ENCODE results near the gene CRMP1. TPM values are rescaled to one million over a fixed set of nuclear protein-coding genes. Genes with fewer than 3 reads are reported as not detected.

Gene CRMP1
- total RNA-seq, 2 donors from 2014 or later, result not detected

- peaks cover 3 to 11% of the 10 kb centered on the region in 2 donors for H3K9me3 Mint-ChIP-seq
- no peaks in the 10 kb centered on the region for H3K27me3 Mint-ChIP-seq (ENCODE audit: low read depth)
- ATAC-seq (replicated peaks in 1 of 2) (no peak), DNase-seq (no peak)
- no peaks in the 10 kb centered on the region for H3K4me1 Mint-ChIP-seq (ENCODE audit: low read depth)
- H3K27ac Mint-ChIP-seq, result no peak overlapping the region
- peaks cover 0 to 2% of the 10 kb centered on the region in 2 donors for H3K36me3 Mint-ChIP-seq (ENCODE audit: insufficient read depth in 2 of 2)
- no peak overlapping the region for H3K4me3 Mint-ChIP-seq
These were observed 19.7 kb upstream of the CRMP1 start for GRCh38 chr4:5912614-5913019.

GRCh38 chr4:5908876-5909427 lies 16.1 kb upstream of the CRMP1 start:
- ATAC-seq (replicated peaks in 1 of 2), result no peak
- peaks cover 2 to 3% of the 10 kb centered on the region in 2 donors for H3K36me3 Mint-ChIP-seq (ENCODE audit: insufficient read depth in 2 of 2)
- DNase-seq, result no peak
- no peak overlapping the region for H3K4me3 Mint-ChIP-seq
- no peak overlapping the region for H3K27ac Mint-ChIP-seq
- H3K4me1 Mint-ChIP-seq (ENCODE audit: low read depth), result no peaks in the 10 kb centered on the region
- H3K27me3 Mint-ChIP-seq (ENCODE audit: low read depth), result peaks cover 19% of the 10 kb centered on the region
- peaks cover 6 to 9% of the 10 kb centered on the region in 2 donors for H3K9me3 Mint-ChIP-seq

- Mint-ChIP-seq H3K27me3 (ENCODE audit: low read depth) (peaks cover 20% of the 10 kb centered on the region), H3K9me3 (peaks cover 4 to 13% of the 10 kb centered on the region in 2 donors), H3K4me1 (ENCODE audit: low read depth) (no peaks in the 10 kb centered on the region), H3K36me3 (ENCODE audit: insufficient read depth in 2 of 2) (peaks cover 0 to 3% of the 10 kb centered on the region in 2 donors), H3K27ac (no peak overlapping the region), H3K4me3 (no peak overlapping the region)
- DNase-seq (no peak), ATAC-seq (replicated peaks in 1 of 2) (no peak)
These were observed 13.3 kb upstream of the CRMP1 start for GRCh38 chr4:5906191-5906590.

GRCh38 chr4:5905714-5906113 lies 12.8 kb upstream of the CRMP1 start:
- no peak overlapping the region for H3K27ac Mint-ChIP-seq
- peaks cover 4 to 13% of the 10 kb centered on the region in 2 donors for H3K9me3 Mint-ChIP-seq
- DNase-seq (no peak), ATAC-seq (replicated peaks in 1 of 2) (no peak)
- H3K4me1 Mint-ChIP-seq (ENCODE audit: low read depth), result no peaks in the 10 kb centered on the region
- H3K36me3 Mint-ChIP-seq (ENCODE audit: insufficient read depth in 2 of 2), result peaks cover 0 to 3% of the 10 kb centered on the region in 2 donors
- no peak overlapping the region for H3K4me3 Mint-ChIP-seq
- peaks cover 20% of the 10 kb centered on the region for H3K27me3 Mint-ChIP-seq (ENCODE audit: low read depth)

- no peak for ATAC-seq (replicated peaks in 1 of 2)
- Mint-ChIP-seq H3K4me1 (ENCODE audit: low read depth) (no peaks in the 10 kb centered on the region), H3K36me3 (ENCODE audit: insufficient read depth in 2 of 2) (peaks cover 0 to 2% of the 10 kb centered on the region in 2 donors), H3K4me3 (no peak overlapping the region), H3K9me3 (peaks cover 3 to 5% of the 10 kb centered on the region in 2 donors), H3K27me3 (ENCODE audit: low read depth) (peaks cover 26% of the 10 kb centered on the region), H3K27ac (no peak overlapping the region)
- no peak for DNase-seq
These were observed 8.0 kb upstream of the CRMP1 start for GRCh38 chr4:5900844-5901243.

GRCh38 chr4:5899881-5900280 lies 7.0 kb upstream of the CRMP1 start:
- ATAC-seq (replicated peaks in 1 of 2) (no peak), DNase-seq (no peak)
- Mint-ChIP-seq H3K36me3 (ENCODE audit: insufficient read depth in 2 of 2) (peaks cover 0 to 2% of the 10 kb centered on the region in 2 donors), H3K9me3 (peaks cover 3 to 5% of the 10 kb centered on the region in 2 donors), H3K27me3 (ENCODE audit: low read depth) (peaks cover 30% of the 10 kb centered on the region), H3K27ac (no peak overlapping the region), H3K4me3 (no peak overlapping the region), H3K4me1 (ENCODE audit: low read depth) (no peaks in the 10 kb centered on the region)

- no peak overlapping the region for H3K4me3 Mint-ChIP-seq
- H3K4me1 Mint-ChIP-seq (ENCODE audit: low read depth), result no peaks in the 10 kb centered on the region
- DNase-seq, result no peak
- H3K9me3 Mint-ChIP-seq, result peaks cover 3 to 5% of the 10 kb centered on the region in 2 donors
- no peak for ATAC-seq (replicated peaks in 1 of 2)
- peaks cover 26% of the 10 kb centered on the region for H3K27me3 Mint-ChIP-seq (ENCODE audit: low read depth)
- no peak overlapping the region for H3K27ac Mint-ChIP-seq
- peaks cover 0 to 2% of the 10 kb centered on the region in 2 donors for H3K36me3 Mint-ChIP-seq (ENCODE audit: insufficient read depth in 2 of 2)
These were observed 6.5 kb upstream of the CRMP1 start for GRCh38 chr4:5899396-5899795.

GRCh38 chr4:5897674-5898073 lies 4.8 kb upstream of the CRMP1 start:
- Mint-ChIP-seq H3K36me3 (ENCODE audit: insufficient read depth in 2 of 2) (peaks cover 0 to 5% of the 10 kb centered on the region in 2 donors), H3K4me1 (ENCODE audit: low read depth) (no peaks in the 10 kb centered on the region), H3K4me3 (no peak overlapping the region), H3K9me3 (peaks cover 3 to 4% of the 10 kb centered on the region in 2 donors), H3K27ac (no peak overlapping the region), H3K27me3 (ENCODE audit: low read depth) (peaks cover 34% of the 10 kb centered on the region)
- no peak for ATAC-seq (replicated peaks in 1 of 2)
- no peak for DNase-seq

GRCh38 chr4:5895287-5895686 lies 2.4 kb upstream of the CRMP1 start:
- Mint-ChIP-seq H3K4me3 (no peak overlapping the region), H3K36me3 (ENCODE audit: insufficient read depth in 2 of 2) (peaks cover 1 to 5% of the 10 kb centered on the region in 2 donors), H3K27ac (no peak overlapping the region), H3K4me1 (ENCODE audit: low read depth) (no peaks in the 10 kb centered on the region), H3K27me3 (ENCODE audit: low read depth) (peaks cover 47% of the 10 kb centered on the region), H3K9me3 (peaks cover 2 to 3% of the 10 kb centered on the region in 2 donors)
- ATAC-seq (replicated peaks in 1 of 2), result no peak
- DNase-seq, result no peak

- H3K4me3 Mint-ChIP-seq, result no peak overlapping the region
- H3K9me3 Mint-ChIP-seq, result peaks cover 2 to 3% of the 10 kb centered on the region in 2 donors
- H3K36me3 Mint-ChIP-seq (ENCODE audit: insufficient read depth in 2 of 2), result peaks cover 1 to 5% of the 10 kb centered on the region in 2 donors
- H3K4me1 Mint-ChIP-seq (ENCODE audit: low read depth), result no peaks in the 10 kb centered on the region
- H3K27ac Mint-ChIP-seq, result no peak overlapping the region
- no peak for DNase-seq
- no peak for ATAC-seq (replicated peaks in 1 of 2)
- H3K27me3 Mint-ChIP-seq (ENCODE audit: low read depth), result peaks cover 57% of the 10 kb centered on the region
These were observed 1.4 kb upstream of the CRMP1 start for GRCh38 chr4:5894266-5894665.

GRCh38 chr4:5893591-5893990 lies 705 bp upstream of the CRMP1 start:
- peaks cover 64% of the 10 kb centered on the region for H3K27me3 Mint-ChIP-seq (ENCODE audit: low read depth)

GRCh38 chr4:5892323-5893003 lies 423 bp downstream of the CRMP1 start:
- no peak overlapping the region for H3K4me3 Mint-ChIP-seq
- H3K36me3 Mint-ChIP-seq (ENCODE audit: insufficient read depth in 2 of 2), result peaks cover 1 to 7% of the 10 kb centered on the region in 2 donors

More at GRCh38 chr4:5893591-5893990, 705 bp upstream of the CRMP1 start:
- DNase-seq, result no peak
- Mint-ChIP-seq H3K4me3 (no peak overlapping the region), H3K9me3 (peaks cover 2 to 3% of the 10 kb centered on the region in 2 donors), H3K27ac (no peak overlapping the region), H3K4me1 (ENCODE audit: low read depth) (no peaks in the 10 kb centered on the region), H3K36me3 (ENCODE audit: insufficient read depth in 2 of 2) (peaks cover 1 to 7% of the 10 kb centered on the region in 2 donors)
- no peak for ATAC-seq (replicated peaks in 1 of 2)

GRCh38 chr4:5891563-5892322 lies 1.1 kb downstream of the CRMP1 start:
- DNase-seq, result no peak
- peaks cover 0 to under 1% of the 10 kb centered on the region in 2 donors for H3K9me3 Mint-ChIP-seq
- H3K36me3 Mint-ChIP-seq (ENCODE audit: insufficient read depth in 2 of 2), result peaks cover 1 to 4% of the 10 kb centered on the region in 2 donors
- H3K4me3 Mint-ChIP-seq, result no peak overlapping the region
- no peak for ATAC-seq (replicated peaks in 1 of 2)
- H3K27ac Mint-ChIP-seq, result no peak overlapping the region
- H3K27me3 Mint-ChIP-seq (ENCODE audit: low read depth), result peaks cover 59% of the 10 kb centered on the region
- no peaks in the 10 kb centered on the region for H3K4me1 Mint-ChIP-seq (ENCODE audit: low read depth)

More at GRCh38 chr4:5892323-5893003, 423 bp downstream of the CRMP1 start:
- Mint-ChIP-seq H3K9me3 (peaks cover 2 to 3% of the 10 kb centered on the region in 2 donors), H3K4me1 (ENCODE audit: low read depth) (no peaks in the 10 kb centered on the region), H3K27ac (no peak overlapping the region), H3K27me3 (ENCODE audit: low read depth) (peaks cover 65% of the 10 kb centered on the region)
- no peak for ATAC-seq (replicated peaks in 1 of 2)
- no peak for DNase-seq

Measured in activated T-cell treated with anti-CD3 and anti-CD28 coated beads, Interleukin-2, amount 50 U/mL, for 72 hours (primary cell).